HG03095 (cell line): Measurements from ENCODE around the gene KLF9.

Experiments used
- ATAC-seq: cut with Tn5 transposase; IDR thresholded peaks from one replicate; pipeline ENCODE4 v1.9.1; 2021; ENCODE audit warnings: moderate library complexity; ENCODE audit not compliant: unreplicated experiment

Gene KLF9

DNA sequence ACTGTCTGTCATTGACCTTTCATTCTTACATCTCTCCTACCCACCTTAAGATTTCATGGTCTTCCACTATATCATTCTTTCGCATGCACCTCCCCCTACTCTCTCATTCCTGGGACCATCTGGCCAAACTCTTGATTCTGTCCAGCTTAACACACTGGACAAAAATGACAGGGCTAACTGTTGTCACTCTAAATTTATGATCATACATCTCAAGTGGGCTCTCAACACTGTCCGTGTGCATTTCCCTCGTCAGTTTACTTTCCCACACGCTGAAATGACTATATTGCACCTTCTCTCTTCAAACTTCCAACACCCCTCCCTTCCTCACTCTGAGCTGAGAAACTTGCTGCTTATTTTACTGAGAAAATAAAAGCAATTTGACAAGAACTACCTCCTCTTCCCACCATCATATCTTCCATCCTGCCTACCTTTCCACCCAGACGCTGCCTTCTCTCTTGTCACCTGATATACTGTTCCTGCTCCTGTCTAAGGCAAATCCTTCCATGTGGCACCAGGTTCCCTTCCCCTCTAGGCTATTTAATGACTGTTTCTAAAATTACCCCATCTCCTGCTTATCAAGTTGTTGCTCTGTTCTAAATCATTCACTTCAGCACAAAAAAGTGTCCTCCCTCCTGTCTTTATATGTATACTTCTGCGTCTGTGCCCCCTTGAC, 8.1 kb upstream of the KLF9 start:
- no peak for ATAC-seq

- ATAC-seq: no peak
These were observed 7.1 kb upstream of the KLF9 start for GRCh38 chr9:70421272-70422180.

- peak; percentile 18 for ATAC-seq
These were observed 6.2 kb upstream of the KLF9 start for GRCh38 chr9:70420441-70421271.

GRCh38 chr9:70419556-70420440, 5.3 kb upstream of the KLF9 start:
- peak; percentile 35 for ATAC-seq

DNA sequence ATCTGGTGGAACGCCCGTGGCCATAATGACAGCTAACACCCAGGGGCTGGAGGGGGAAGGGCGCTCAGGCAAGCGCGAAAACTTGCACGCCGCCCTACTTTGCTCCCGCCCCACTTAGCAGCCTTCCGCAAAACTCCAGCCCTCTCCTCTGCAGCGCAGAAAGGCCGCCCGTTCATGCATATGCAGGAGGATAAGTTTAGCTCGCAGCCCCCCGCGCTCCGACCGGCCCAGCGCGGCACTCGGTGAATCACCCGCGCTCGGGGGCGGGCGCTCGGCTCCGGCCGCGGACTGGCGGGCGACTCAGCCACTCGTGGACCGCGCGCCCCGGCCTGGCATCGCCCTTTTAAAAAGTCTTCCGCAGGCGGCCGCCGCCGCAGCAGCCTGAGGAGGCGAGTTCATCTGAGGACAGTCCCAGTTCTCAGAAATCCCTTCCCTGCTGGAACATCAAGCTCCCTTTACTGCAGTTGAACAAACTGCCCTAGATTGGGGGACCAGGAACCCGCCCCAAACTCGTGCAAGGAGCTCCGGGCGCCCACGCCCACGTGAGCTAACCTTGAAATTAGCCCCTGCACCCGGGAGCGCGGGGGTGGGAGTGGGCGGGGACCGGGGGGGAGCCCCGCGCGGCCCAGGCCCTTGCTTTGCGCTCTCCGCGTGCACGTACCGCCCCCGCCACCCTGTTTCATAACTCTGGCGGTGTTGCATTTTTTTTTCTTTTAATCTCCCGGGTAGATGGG, 4.5 kb upstream of the KLF9 start:
- ATAC-seq: peak; percentile 46

DNA sequence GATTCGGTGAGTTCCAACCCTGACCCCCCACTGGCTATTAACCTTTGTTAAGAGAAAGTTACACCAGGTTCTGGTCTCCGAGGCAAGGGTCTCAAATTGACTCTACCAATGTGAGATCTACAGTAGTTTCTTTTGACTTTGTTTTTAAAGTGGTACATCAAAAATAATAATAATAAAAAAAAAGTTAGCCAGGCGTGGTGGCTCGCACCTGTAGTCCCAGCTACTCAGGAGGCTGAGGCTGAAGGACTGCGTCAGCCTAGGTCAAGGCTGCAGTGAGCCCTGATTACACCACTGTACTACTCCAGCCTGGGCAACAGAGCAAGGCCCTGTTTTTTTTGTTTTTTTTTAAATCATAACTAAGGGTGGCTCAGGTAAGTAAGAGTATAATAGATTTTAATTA, 1.0 kb upstream of the KLF9 start:
- no peak for ATAC-seq

GRCh38 chr9:70415041-70415440, 584 bp upstream of the KLF9 start:
- ATAC-seq: no peak

DNA sequence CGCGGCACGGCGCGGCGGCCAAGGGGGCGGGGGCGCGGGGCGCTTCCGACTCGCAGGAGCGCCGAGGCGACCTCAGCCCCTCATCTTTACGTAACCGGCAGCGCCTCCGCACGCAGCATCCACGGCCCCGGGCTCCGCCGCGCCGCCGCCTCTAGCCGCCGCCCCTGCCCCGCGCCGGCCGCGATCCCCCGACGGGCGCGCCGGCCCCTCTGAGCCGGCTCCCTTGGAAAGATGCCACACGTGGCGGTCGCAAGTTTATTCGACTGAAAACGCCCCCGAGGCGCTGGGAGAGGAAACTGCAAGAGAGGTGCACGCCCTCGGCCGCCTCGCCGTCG, 1.0 kb downstream of the KLF9 start:
- peak; percentile 20 for ATAC-seq

DNA sequence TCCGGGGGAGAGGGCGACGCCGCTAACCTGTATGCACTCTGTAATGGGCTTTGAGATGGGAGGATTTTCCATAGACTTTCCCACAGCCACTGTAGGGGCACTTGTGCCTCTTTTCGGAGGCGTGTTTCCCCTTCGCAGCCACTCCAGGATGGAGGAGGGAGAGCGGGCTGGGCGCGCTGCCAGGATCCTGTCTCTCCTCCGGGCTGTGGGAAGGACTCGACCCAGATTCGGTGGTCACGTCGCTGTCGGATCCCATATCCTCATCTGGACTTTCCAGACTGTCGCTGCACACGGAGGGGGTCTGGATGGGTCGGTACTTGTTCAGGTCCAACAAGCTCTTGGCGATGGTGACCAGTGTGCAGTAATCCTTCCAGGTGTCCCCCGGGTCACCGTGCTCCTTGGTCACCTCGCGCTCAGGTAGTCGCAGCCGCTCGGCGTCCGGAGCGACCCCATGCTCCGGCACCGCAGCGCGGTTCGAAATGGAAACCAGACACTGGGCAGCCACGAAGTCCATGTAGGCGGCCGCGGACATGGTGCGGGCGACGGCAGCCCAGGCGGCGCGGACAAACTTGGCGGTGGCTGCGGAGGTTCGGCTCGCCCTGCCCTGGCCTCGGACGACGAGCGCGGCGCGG, 1.5 kb downstream of the KLF9 start:
- ATAC-seq: peak; percentile 0

DNA sequence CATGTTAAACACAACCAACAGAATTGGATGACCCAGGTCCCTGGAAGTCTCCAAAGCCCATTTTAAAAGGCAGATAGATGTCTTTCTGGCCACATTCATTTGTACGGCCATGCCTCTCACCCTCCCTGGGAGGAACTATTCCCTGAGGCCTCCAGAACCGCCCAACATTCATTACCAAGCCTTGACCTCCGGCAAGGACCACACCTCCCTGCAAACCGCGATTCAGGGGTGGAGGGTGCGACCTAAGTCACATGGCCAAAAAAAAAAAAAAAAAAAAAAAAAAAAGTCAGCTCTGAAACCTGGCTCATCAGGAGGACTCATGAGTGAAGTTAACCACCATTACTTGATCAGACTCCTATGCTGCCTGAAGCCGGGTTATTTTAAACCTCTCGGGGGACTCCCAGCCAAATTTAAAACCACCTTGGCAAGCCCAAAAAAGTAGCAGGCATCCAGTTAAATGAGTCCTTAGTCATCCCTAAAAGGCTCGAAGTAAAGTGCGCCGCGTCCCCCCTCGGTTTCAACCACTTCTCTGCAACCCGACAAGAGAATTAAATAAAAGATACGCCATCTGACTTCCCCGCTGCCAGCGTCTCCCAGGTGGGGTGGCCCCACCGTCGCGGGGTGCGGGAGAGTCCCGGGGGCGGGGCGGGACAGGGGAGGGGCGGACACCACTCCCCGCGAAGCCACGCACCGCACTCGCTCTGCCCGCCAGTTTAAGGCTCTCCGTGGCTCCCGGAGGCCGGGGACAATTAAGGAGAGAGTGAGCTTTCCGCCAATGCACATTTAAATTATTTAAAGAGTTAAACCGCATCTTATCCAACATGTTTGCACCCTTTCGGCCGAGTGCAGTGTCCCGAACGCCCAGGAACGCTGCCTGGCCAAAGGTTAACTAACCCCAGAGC, 2.3 kb downstream of the KLF9 start:
- peak; percentile 15 for ATAC-seq

- ATAC-seq: no peak
These were observed 3.1 kb downstream of the KLF9 start for GRCh38 chr9:70411121-70411929.

DNA sequence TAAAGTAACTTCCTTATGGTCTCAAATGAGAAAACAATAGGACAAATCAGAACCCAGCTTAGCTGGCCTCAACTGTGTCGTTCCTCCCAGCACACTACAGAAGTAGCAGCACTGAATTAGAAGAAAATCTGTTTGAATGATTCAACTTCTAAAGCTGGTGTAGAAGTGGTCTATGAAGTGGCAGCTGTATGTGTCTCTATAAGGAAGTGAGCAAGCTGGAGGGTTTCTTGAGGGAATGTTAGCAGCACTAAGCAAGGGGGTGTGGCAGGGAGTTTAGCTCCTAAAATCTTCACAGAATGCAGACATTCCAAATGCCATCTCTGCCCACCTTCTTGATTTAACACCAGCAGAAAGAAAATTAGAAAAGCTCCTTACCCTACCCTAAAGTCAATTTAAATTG, 4.1 kb downstream of the KLF9 start:
- no peak for ATAC-seq

GRCh38 chr9:70409800-70410199, 4.7 kb downstream of the KLF9 start:
- ATAC-seq: no peak

DNA sequence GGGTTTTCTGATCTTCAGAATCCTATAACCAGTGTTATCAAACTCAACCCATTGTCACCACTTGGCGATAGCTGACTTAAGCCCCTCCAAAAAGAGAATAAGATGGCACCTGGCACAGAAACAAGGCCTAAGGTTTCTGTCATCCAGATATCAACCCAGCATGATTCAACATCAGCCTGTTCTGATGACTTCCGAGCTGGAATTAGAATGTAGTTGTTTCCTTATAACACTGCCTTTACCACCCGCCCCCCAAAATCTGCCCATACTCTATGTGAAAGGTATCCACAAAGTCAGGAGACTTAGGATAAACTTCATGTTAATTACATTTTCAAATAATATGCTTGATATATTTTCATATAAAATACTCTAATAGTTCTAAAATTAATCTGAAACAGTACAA, 5.2 kb downstream of the KLF9 start:
- ATAC-seq: no peak

GRCh38 chr9:70408393-70409040, 5.9 kb downstream of the KLF9 start:
- no peak for ATAC-seq

DNA sequence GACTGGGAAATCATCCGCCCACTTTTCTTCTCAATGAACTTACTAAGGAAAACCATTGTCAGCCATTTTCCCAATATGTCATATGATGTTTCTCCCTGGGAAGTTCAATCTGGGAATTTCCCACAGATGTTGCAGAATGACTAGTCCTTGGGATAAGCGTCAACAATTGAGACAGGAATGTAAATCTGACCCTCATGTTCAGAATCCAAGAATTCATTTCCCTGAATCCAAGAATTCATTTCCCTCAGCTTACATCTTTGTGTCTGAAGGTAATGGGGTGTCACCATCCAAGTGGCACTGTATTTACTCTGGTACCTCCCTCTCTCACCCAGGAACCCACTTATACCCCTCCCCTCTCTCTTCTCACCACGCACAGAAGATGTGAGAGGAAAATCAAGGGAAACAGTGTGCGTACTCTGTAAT, 7.4 kb downstream of the KLF9 start:
- ATAC-seq: no peak

DNA sequence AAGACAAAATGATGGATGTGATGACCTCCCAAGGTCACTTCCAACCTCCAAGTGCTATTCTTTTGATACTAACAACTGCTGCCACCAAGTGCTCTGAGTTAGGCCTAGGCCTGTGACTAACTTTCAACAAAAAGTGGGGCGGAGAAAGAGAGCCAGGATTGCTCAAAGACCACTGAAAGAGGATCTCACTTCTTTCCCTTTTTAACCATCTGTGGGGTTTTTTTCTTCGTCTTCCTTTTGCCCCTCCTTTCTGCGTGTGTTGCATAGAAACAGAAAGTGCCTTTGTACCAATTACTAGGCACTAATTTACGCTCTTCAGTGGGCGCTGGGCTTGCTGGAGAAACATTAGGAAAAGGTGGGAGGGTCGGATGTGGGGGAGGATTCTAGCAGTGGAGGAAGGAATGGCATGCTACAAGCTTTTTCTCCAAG, 8.0 kb downstream of the KLF9 start:
- ATAC-seq: peak; percentile 74
